Suprapubic skin (tissue), 4 donors: ENCODE measurements around the gene ORC3. TPM values are rescaled to one million over a fixed set of nuclear protein-coding genes. Genes with fewer than 3 reads are reported as not detected.

Experiments used
- DNase-seq, 2 donors: peaks; one replicate each; pipeline ENCODE4 v3.0.0-alpha.2; 2019; ENCODE audit warnings: low spot score in 2 of 2
- H3K27ac ChIP-seq: fragments of 200-600 bp; sonication (generic); one replicate; pipeline ENCODE4 v1.5.1; 2019
- H3K27me3 ChIP-seq: fragments of 200-600 bp; sonication (generic); one replicate; pipeline ENCODE4 v1.5.1; 2019
- H3K36me3 ChIP-seq: fragments of 200-600 bp; sonication (generic); one replicate; pipeline ENCODE4 v1.5.1; 2019
- H3K4me1 ChIP-seq: fragments of 200-600 bp; sonication (generic); one replicate; pipeline ENCODE4 v1.5.1; 2019
- H3K4me3 ChIP-seq: fragments of 200-600 bp; sonication (generic); one replicate; pipeline ENCODE4 v1.5.1; 2019; ENCODE audit warnings: mild to moderate bottlenecking
- H3K9me3 ChIP-seq: fragments of 200-600 bp; sonication (generic); one replicate; pipeline ENCODE4 v1.5.1; 2019
- EP300 ChIP-seq: sonication (generic); formaldehyde crosslinking; IDR thresholded peaks from one replicate; pipeline ENCODE4 v1.6.1; 2017; ENCODE audit warnings: antibody characterized with exemption
- POLR2A ChIP-seq, 2 donors: fragments of 450-650 bp; IDR thresholded peaks; one replicate each; pipeline ENCODE4 v1.6.1; 2017; ENCODE audit warnings: antibody characterized with exemption in 2 of 2, mild to moderate bottlenecking in 2 of 2, moderate library complexity in 2 of 2
- POLR2AphosphoS5 ChIP-seq, 3 donors: sonication (generic); formaldehyde crosslinking; IDR thresholded peaks; one replicate each; pipeline ENCODE4 v1.6.1; 2017; ENCODE audit warnings: antibody characterized with exemption in 3 of 3
- WGBS: methylation state at CpG from one replicate; pipeline ENCODE4 v1.1.5; 2018; 5-methylcytosine and 5-hydroxymethylcytosine counted together
- total RNA-seq, 4 donors: library from RNA; depleted of rRNA; stranded (reverse); fragments of >200 nt; gene quantifications; one replicate each; pipeline ENCODE4 v1.1.0, GENCODE V29; 2016
- TF ChIP-seq, protein P1 (sequence below), 2 donors: fragments of 200-600 bp in 1 of 2; fragments of 450-650 bp in 1 of 2; sonication (generic) in 1 of 2; IDR thresholded peaks; one replicate each; pipeline ENCODE4 v1.5.1; 2016 to 2019; ENCODE audit warnings: antibody characterized with exemption in 2 of 2, mild to moderate bottlenecking in 1 of 2, moderate library complexity in 1 of 2

ORC3 gene
- total RNA-seq, 4 donors from 2014 or later = 9.7 to 30.6 (median 12.9) TPM

GRCh38 chr6:87672641-87673040 lies 82.7 kb downstream of the ORC3 start:
- no peak overlapping the region for H3K4me3 ChIP-seq

DNA sequence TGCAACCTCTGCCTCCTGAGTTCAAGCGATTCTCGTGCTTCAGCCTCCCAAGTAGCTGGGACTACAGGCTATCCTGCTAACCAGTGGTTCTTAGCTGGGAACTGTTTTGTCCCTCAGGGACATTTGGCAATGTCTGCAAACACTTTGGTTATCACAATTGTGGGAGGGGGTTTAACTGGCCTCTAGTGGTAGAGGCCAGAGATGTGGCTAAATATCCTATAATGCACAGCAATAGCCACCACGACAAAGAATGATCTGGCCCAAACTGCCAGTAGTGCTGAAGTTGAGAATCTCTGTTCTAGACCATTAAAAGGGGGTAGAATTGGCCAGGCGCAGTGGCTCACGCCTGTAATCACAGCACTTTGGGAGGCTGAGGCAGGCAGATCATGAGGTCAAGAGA lies 83.3 kb downstream of the ORC3 start:
- Histone ChIP-seq H3K4me1 (no peaks in the 10 kb centered on the region), H3K36me3 (peaks cover 42% of the 10 kb centered on the region), H3K27me3 (no peaks in the 10 kb centered on the region), H3K4me3 (no peak overlapping the region), H3K9me3 (no peaks in the 10 kb centered on the region), H3K27ac (no peak overlapping the region)
- TF ChIP-seq, protein P1, sequence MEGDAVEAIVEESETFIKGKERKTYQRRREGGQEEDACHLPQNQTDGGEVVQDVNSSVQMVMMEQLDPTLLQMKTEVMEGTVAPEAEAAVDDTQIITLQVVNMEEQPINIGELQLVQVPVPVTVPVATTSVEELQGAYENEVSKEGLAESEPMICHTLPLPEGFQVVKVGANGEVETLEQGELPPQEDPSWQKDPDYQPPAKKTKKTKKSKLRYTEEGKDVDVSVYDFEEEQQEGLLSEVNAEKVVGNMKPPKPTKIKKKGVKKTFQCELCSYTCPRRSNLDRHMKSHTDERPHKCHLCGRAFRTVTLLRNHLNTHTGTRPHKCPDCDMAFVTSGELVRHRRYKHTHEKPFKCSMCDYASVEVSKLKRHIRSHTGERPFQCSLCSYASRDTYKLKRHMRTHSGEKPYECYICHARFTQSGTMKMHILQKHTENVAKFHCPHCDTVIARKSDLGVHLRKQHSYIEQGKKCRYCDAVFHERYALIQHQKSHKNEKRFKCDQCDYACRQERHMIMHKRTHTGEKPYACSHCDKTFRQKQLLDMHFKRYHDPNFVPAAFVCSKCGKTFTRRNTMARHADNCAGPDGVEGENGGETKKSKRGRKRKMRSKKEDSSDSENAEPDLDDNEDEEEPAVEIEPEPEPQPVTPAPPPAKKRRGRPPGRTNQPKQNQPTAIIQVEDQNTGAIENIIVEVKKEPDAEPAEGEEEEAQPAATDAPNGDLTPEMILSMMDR (IDR thresholded peaks at IDR 0.05) = no peak
- no peak for TF ChIP-seq POLR2A (IDR thresholded peaks at IDR 0.05)
- TF ChIP-seq POLR2AphosphoS5 (IDR thresholded peaks at IDR 0.05) = no peak
- no peak for TF ChIP-seq EP300
- WGBS = 94% methylated on average over 5 of the region's 5 CpGs
- no peak for DNase-seq

More at GRCh38 chr6:87672641-87673040, 82.7 kb downstream of the ORC3 start:
- no peak for TF ChIP-seq POLR2AphosphoS5 (IDR thresholded peaks at IDR 0.05)
- TF ChIP-seq, protein P1 (IDR thresholded peaks at IDR 0.05) = no peak
- TF ChIP-seq EP300 = no peak
- TF ChIP-seq POLR2A (IDR thresholded peaks at IDR 0.05) = no peak
- no peaks in the 10 kb centered on the region for H3K4me1 ChIP-seq
- H3K9me3 ChIP-seq = no peaks in the 10 kb centered on the region
- H3K36me3 ChIP-seq = peaks cover 37% of the 10 kb centered on the region
- 93% methylated on average over 2 of the region's 2 CpGs for WGBS
- no peak overlapping the region for H3K27ac ChIP-seq
- no peak for DNase-seq
- no peaks in the 10 kb centered on the region for H3K27me3 ChIP-seq

- no peaks in the 10 kb centered on the region for H3K27me3 ChIP-seq
- H3K9me3 ChIP-seq = no peaks in the 10 kb centered on the region
- DNase-seq = no peak
- H3K36me3 ChIP-seq = peaks cover 45% of the 10 kb centered on the region
- no peak overlapping the region for H3K27ac ChIP-seq
- no peaks in the 10 kb centered on the region for H3K4me1 ChIP-seq
- TF ChIP-seq EP300 (no peak), POLR2A (IDR thresholded peaks at IDR 0.05) (no peak), POLR2AphosphoS5 (IDR thresholded peaks at IDR 0.05) (no peak)
- TF ChIP-seq, protein P1 (IDR thresholded peaks at IDR 0.05) = no peak
- H3K4me3 ChIP-seq = no peak overlapping the region
These were observed 84.4 kb downstream of the ORC3 start for GRCh38 chr6:87674290-87674689.

DNA sequence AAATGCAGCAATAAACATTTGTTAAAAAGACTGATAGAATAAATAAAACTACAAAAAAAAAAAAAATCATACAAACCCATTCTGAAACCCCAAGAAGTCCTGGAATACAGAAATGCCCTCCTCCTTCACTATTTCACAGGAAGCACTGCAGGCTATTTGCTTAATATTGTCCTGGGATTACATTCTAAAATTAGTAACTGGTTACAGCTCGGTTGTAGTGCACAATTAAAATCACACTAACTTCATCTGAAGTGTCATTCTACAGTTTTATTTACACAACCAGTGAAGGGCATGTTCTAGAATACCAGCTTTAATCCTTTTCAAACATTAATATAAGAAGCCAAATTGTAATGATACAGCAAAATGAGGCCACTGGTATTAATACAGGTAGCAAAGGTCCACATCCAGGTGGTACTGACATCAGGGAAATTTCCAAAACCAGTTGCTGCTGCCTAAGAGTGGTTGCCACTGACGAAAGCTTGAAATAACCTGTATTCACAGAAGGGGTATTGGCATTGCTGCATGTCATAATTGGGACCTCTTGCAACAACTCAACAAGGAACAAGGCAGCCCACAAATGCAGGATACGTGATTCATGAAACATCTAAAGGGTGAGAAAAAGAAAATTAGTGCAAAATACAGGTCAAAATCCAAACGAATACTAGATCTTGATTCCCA lies 85.2 kb downstream of the ORC3 start:
- 64% methylated on average over 4 of the region's 4 CpGs for WGBS
- Histone ChIP-seq H3K27me3 (no peaks in the 10 kb centered on the region), H3K4me1 (no peaks in the 10 kb centered on the region), H3K4me3 (no peak overlapping the region), H3K9me3 (no peaks in the 10 kb centered on the region), H3K36me3 (peaks cover 47% of the 10 kb centered on the region), H3K27ac (no peak overlapping the region)
- TF ChIP-seq POLR2A (IDR thresholded peaks at IDR 0.05) (no peak), POLR2AphosphoS5 (IDR thresholded peaks at IDR 0.05) (no peak), EP300 (no peak)
- TF ChIP-seq, protein P1 (IDR thresholded peaks at IDR 0.05) = no peak
- no peak for DNase-seq

GRCh38 chr6:87682310-87682709 lies 92.4 kb downstream of the ORC3 start:
- Histone ChIP-seq H3K4me1 (peaks cover 4% of the 10 kb centered on the region), H3K4me3 (no peak overlapping the region), H3K27me3 (no peaks in the 10 kb centered on the region), H3K9me3 (no peaks in the 10 kb centered on the region), H3K36me3 (peaks cover 20% of the 10 kb centered on the region), H3K27ac (no peak overlapping the region)
- DNase-seq = no peak
- TF ChIP-seq POLR2AphosphoS5 (IDR thresholded peaks at IDR 0.05) = no peak
- TF ChIP-seq POLR2A (IDR thresholded peaks at IDR 0.05) = no peak
- TF ChIP-seq, protein P1 (IDR thresholded peaks at IDR 0.05) = no peak
- no peak for TF ChIP-seq EP300
